Measurements from ENCODE around the gene ZSCAN18.

GRCh38 chr19:58067240-58067912 lies 30.7 kb downstream of the ZSCAN18 start:
- TF ChIP-seq CTCF (IDR thresholded peaks at IDR 0.05; ENCODE audit: low read length) (no peak), EZH2 (IDR thresholded peaks at IDR 0.05; ENCODE audit: borderline replicate concordance, low read length) (no peak)

All from OCI-LY1 (cell line).